IMR-90 (cell line): ENCODE measurements around the gene WDR46. TPM values are rescaled to one million over a fixed set of nuclear protein-coding genes. Genes with fewer than 3 reads are reported as not detected.
"Not testable (repeated sequence)": the region's sequence is repeated elsewhere in the genome, so short reads cannot be mapped to it uniquely, and the experiment has no call there.

Experiments
- ATAC-seq: fragments of 200-7000 bp; cut with Tn5 transposase; 2 replicates; pipeline ENCODE4 v1.9.1; 2020; ENCODE audit warnings: low read depth, mild to moderate bottlenecking, moderate library complexity
- BruUV-seq: library from RNA; stranded (reverse); fragments of 400-500 nt; replicated peaks from 2 replicates; lab custom pipeline; 2021; lab: Mats Ljungman, UMichigan
- CTCF ChIA-PET: fragments of 300-600 bp; formaldehyde crosslinking; extraction: SDS; loops from one replicate; lab custom pipeline; 2021; ENCODE audit warnings: antibody characterized with exemption; lab: Yijun Ruan, JAX
- POLR2A ChIA-PET: fragments of 300-600 bp; sonication (Branson Sonifier 250); formaldehyde crosslinking; loops from one replicate; lab custom pipeline; 2022; ENCODE audit warnings: antibody characterized with exemption; ENCODE audit not compliant: unreplicated experiment; lab: Charles Lee
- DNase-seq: peaks from one replicate; pipeline ENCODE4 v3.0.0; 2013
- H2AFZ ChIP-seq: replicated peaks from 2 replicates; pipeline ENCODE3; 2013; ENCODE audit warnings: low read length, mild to moderate bottlenecking; ENCODE audit not compliant: poor library complexity
- H2AK5ac ChIP-seq: 2 replicates; pipeline ENCODE4 v1.6.1; 2013; ENCODE audit warnings: low read depth, low read length, inconsistent platforms
- H2AK9ac ChIP-seq: replicated peaks from 2 replicates; pipeline ENCODE3; 2013; ENCODE audit warnings: mild to moderate bottlenecking, low read depth, low read length, moderate library complexity; ENCODE audit not compliant: poor library complexity
- H2BK120ac ChIP-seq: 2 replicates; pipeline ENCODE4 v1.6.1; 2013; ENCODE audit warnings: low read depth, low read length, inconsistent platforms
- H2BK15ac ChIP-seq: 3 replicates; pipeline ENCODE4 v1.6.1; 2013; ENCODE audit warnings: low read depth, low read length, inconsistent platforms
- H2BK20ac ChIP-seq: 2 replicates; pipeline ENCODE4 v1.6.1; 2013; ENCODE audit warnings: low read depth, mild to moderate bottlenecking, inconsistent platforms, low read length, moderate library complexity
- H2BK5ac ChIP-seq: 2 replicates; pipeline ENCODE4 v1.6.1; 2013; ENCODE audit warnings: mild to moderate bottlenecking, low read depth, low read length, inconsistent platforms; ENCODE audit not compliant: poor library complexity, severe bottlenecking
- H3K14ac ChIP-seq: replicated peaks from 2 replicates; pipeline ENCODE4 v1.6.1; 2013; ENCODE audit warnings: low read depth, low read length, inconsistent platforms
- H3K18ac ChIP-seq: 2 replicates; pipeline ENCODE4 v1.6.1; 2013; ENCODE audit warnings: low read depth, low read length, control low read depth
- H3K23ac ChIP-seq: 2 replicates; pipeline ENCODE4 v1.6.1; 2013; ENCODE audit warnings: low read depth, low read length, inconsistent platforms
- H3K27ac ChIP-seq: 2 replicates; pipeline ENCODE4 v1.5.1; 2013; ENCODE audit warnings: mild to moderate bottlenecking, control low read depth, low read length; ENCODE audit not compliant: insufficient read depth
- H3K27me3 ChIP-seq: 2 replicates; pipeline ENCODE4 v1.6.1; 2013; ENCODE audit warnings: low read length; ENCODE audit not compliant: control insufficient read depth, insufficient read depth
- H3K36me3 ChIP-seq: 2 replicates; pipeline ENCODE4 v1.6.1; 2013; ENCODE audit warnings: low read length, mixed read lengths; ENCODE audit not compliant: control insufficient read depth, insufficient read depth
- H3K4ac ChIP-seq: 2 replicates; pipeline ENCODE4 v1.6.1; 2013; ENCODE audit warnings: low read depth, low read length, inconsistent platforms
- H3K4me1 ChIP-seq: 2 replicates; pipeline ENCODE4 v1.6.1; 2013; ENCODE audit warnings: low read length, mixed read lengths; ENCODE audit not compliant: control insufficient read depth, insufficient read depth
- H3K4me2 ChIP-seq: 2 replicates; pipeline ENCODE4 v1.6.1; 2013; ENCODE audit warnings: low read depth, mild to moderate bottlenecking, control low read depth, low read length, moderate library complexity
- H3K4me3 ChIP-seq: 2 replicates; pipeline ENCODE4 v1.5.1; 2013; ENCODE audit warnings: low read depth, mild to moderate bottlenecking, control low read depth, low read length, moderate library complexity; ENCODE audit not compliant: insufficient read depth
- H3K56ac ChIP-seq: 2 replicates; pipeline ENCODE4 v1.6.1; 2013; ENCODE audit warnings: low read length, inconsistent platforms; ENCODE audit not compliant: insufficient read depth; ENCODE audit errors: extremely low read depth
- H3K79me1 ChIP-seq, 2 experiments: 2 replicates each; pipeline ENCODE4 v1.6.1; 2013; ENCODE audit warnings: low read length in 2 of 2, inconsistent platforms in 1 of 2, low read depth in 1 of 2
- H3K9ac ChIP-seq: 2 replicates; pipeline ENCODE4 v1.6.1; 2013; ENCODE audit warnings: low read depth, low read length, control low read depth
- H3K9me1 ChIP-seq: 2 replicates; pipeline ENCODE4 v1.6.1; 2013; ENCODE audit warnings: low read length, inconsistent platforms; ENCODE audit not compliant: insufficient read depth
- H3K9me3 ChIP-seq: 2 replicates; pipeline ENCODE4 v1.6.1; 2013; ENCODE audit warnings: low read length; ENCODE audit not compliant: control insufficient read depth, insufficient read depth
- H4K20me1 ChIP-seq: 2 replicates; pipeline ENCODE4 v1.6.1; 2013; ENCODE audit warnings: low read length, inconsistent platforms; ENCODE audit not compliant: insufficient read depth
- H4K5ac ChIP-seq: 2 replicates; pipeline ENCODE4 v1.6.1; 2013; ENCODE audit warnings: mild to moderate bottlenecking, low read depth, low read length, control low read depth
- H4K8ac ChIP-seq, 2 experiments: 2 replicates each; pipeline ENCODE4 v1.6.1; 2013; ENCODE audit warnings: low read depth in 2 of 2, low read length in 2 of 2, control low read depth in 1 of 2, inconsistent platforms in 1 of 2
- H4K91ac ChIP-seq: 2 replicates; pipeline ENCODE4 v1.6.1; 2013; ENCODE audit warnings: low read depth, low read length, inconsistent platforms; ENCODE audit not compliant: insufficient read depth
- WGBS, 2 experiments: methylation state at CpG; one replicate each; pipeline versions ENCODE4 v1.1.5 to v1.1.7; 2013; ENCODE audit warnings: missing lambda C conversion rate in 2 of 2; ENCODE audit not compliant: insufficient read length in 1 of 2; ENCODE audit errors: extremely low coverage in 2 of 2; 5-methylcytosine and 5-hydroxymethylcytosine counted together
- dilution Hi-C: fragments of 300-500 bp; cut with HindIII; formaldehyde crosslinking; loops from one replicate; pipeline ENCODE4 v1.14.3; 2018; ENCODE audit warnings: low sequenced_read_pairs; ENCODE audit not compliant: unreplicated experiment
- in situ Hi-C: fragments of 300-500 bp; cut with MboI; formaldehyde crosslinking; loops from 3 replicates; pipeline ENCODE4 v1.14.3; 2019; ENCODE audit warnings: low sequenced_read_pairs, inconsistent platforms, mixed read lengths
- intact Hi-C: fragments of 100-400 bp; cut with micrococcal nuclease; formaldehyde crosslinking; loops from 2 replicates; pipeline ENCODE4 v1.10.0; 2022
- polyA plus RNA-seq, 3 experiments: library from polyadenylated mRNA; depleted of rRNA; stranded (reverse); fragments of >200 nt; gene quantifications; 2 replicates each; pipeline ENCODE4 v1.2.3, GENCODE V29; 2012; ENCODE audit warnings: low replicate concordance in 1 of 3
- total RNA-seq: library from RNA; depleted of rRNA; stranded (reverse); fragments of >200 nt; gene quantifications from 2 replicates; pipeline ENCODE4 v1.2.3, GENCODE V29; 2012

WDR46 gene
- total and polyA plus RNA-seq, 2 of the 4 experiments (the other 2 are of a cell fraction), result 73.8 to 81.6 TPM

DNA sequence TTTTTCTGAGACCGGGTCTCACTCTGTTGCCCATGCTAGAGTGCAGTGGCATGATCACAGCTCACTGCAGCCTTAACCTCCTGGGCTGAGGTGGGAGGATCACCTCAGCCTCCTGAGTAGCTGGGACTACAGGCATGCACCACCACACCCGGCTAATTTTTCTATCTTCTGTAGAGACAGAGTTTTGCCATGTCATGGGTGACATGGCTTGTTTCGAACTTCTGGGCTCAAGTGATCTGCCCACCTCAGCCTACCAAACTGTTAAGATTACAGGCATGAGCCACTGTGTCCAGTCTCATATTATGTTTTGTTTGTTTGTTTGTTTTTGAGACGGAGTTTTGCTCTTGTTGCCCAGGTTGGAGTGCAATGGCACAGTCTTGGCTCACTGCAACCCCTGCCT lies 3.8 kb downstream of the WDR46 start:
- ATAC-seq, H3K27ac ChIP-seq, H3K4me3 ChIP-seq, H3K9ac ChIP-seq, in situ Hi-C loops, dilution Hi-C loops, H2AK5ac ChIP-seq, H2AK9ac ChIP-seq, H4K5ac ChIP-seq, H3K4me1 ChIP-seq, H3K56ac ChIP-seq, H2BK20ac ChIP-seq, H4K91ac ChIP-seq, H3K9me3 ChIP-seq, H3K23ac ChIP-seq, H3K4me2 ChIP-seq, BruUV-seq, CTCF ChIA-PET, H4K20me1 ChIP-seq, H3K9me1 ChIP-seq, H2BK15ac ChIP-seq, H3K18ac ChIP-seq, H4K8ac ChIP-seq, H2AFZ ChIP-seq, H3K27me3 ChIP-seq, H3K14ac ChIP-seq, H2BK5ac ChIP-seq, H3K4ac ChIP-seq, H2BK120ac ChIP-seq, POLR2A ChIA-PET, intact Hi-C loops, DNase-seq: not testable (repeated sequence)
- Histone ChIP-seq H3K79me1 (peaks cover 30 to 50% of the 10 kb centered on the region in 2 experiments; a peak in 3 of 4 replicates), H3K36me3 (peaks cover 48% of the 10 kb centered on the region)
- no CpG with 5 or more reads among the region's 4 CpGs for WGBS, 2 experiments
